Loucy (cell line): Measurements from ENCODE around the gene CTTNBP2.

Source experiments
- EZH2phosphoT487 ChIP-seq: fragments of 200-600 bp; IDR thresholded peaks from 2 replicates; pipeline ENCODE4 v1.6.1; 2018; ENCODE audit warnings: antibody characterized with exemption, mild to moderate bottlenecking, moderate library complexity, borderline replicate concordance
- TF ChIP-seq, protein P1 (sequence below): fragments of 200-600 bp; sonication (generic); conservative IDR thresholded peaks from 2 replicates; pipeline ENCODE4 v1.5.1; 2014; ENCODE audit warnings: mild to moderate bottlenecking, antibody characterized with exemption, low read length

DNA sequence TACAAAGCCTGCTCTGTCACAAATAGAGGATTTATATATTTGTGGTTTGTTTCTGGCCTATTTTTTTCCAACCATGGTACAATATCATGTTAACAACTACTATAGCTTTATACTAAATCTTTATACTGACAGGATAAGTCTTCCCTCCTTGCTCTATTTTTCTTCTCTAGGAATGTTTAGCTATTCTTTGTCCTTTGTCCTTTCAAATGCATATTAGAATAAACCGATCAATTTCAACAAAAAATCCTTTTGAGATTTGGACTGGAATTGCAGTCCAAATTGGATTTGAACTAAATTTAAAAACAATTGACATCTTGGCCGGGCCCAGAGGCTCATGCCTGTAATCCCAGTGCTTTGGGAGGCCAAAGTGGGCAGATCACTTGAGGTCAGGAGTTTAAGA is 39.2 kb upstream of the CTTNBP2 start:
- TF ChIP-seq, protein P1, sequence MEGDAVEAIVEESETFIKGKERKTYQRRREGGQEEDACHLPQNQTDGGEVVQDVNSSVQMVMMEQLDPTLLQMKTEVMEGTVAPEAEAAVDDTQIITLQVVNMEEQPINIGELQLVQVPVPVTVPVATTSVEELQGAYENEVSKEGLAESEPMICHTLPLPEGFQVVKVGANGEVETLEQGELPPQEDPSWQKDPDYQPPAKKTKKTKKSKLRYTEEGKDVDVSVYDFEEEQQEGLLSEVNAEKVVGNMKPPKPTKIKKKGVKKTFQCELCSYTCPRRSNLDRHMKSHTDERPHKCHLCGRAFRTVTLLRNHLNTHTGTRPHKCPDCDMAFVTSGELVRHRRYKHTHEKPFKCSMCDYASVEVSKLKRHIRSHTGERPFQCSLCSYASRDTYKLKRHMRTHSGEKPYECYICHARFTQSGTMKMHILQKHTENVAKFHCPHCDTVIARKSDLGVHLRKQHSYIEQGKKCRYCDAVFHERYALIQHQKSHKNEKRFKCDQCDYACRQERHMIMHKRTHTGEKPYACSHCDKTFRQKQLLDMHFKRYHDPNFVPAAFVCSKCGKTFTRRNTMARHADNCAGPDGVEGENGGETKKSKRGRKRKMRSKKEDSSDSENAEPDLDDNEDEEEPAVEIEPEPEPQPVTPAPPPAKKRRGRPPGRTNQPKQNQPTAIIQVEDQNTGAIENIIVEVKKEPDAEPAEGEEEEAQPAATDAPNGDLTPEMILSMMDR, result no peak
- no peak for TF ChIP-seq EZH2phosphoT487
